HCT116 (cell line): ENCODE results near the gene RANBP1. TPM values are rescaled to one million over a fixed set of nuclear protein-coding genes. Genes with fewer than 3 reads are reported as not detected.

Source experiments
- ATAC-seq: fragments of 200-7000 bp; cut with Tn5 transposase; 2 replicates; pipeline ENCODE4 v1.9.1; 2020; ENCODE audit warnings: mild to moderate bottlenecking, moderate library complexity
- BruUV-seq: library from RNA; stranded (reverse); fragments of 400-500 nt; replicated peaks from 2 replicates; lab custom pipeline; 2021; lab: Mats Ljungman, UMichigan
- CTCF ChIA-PET: fragments of 300-600 bp; sonication (Branson Sonifier 250); formaldehyde crosslinking; loops from one replicate; lab custom pipeline; 2021; ENCODE audit warnings: antibody characterized with exemption; lab: Charles Lee
- POLR2A ChIA-PET: fragments of 300-600, 350-600 bp; sonication (Branson Sonifier 250); formaldehyde crosslinking; loops from one replicate; lab custom pipeline; 2021; ENCODE audit warnings: antibody characterized with exemption; lab: Charles Lee
- RAD21 ChIA-PET, 2 experiments: fragments of 300-600 bp; sonication (Branson Sonifier 250); formaldehyde crosslinking; loops; one replicate each; lab custom pipeline; 2023; ENCODE audit warnings: low total read pairs in 2 of 2; ENCODE audit not compliant: uncharacterized antibody in 2 of 2, unreplicated experiment in 2 of 2, low non-redundant PET in 1 of 2; lab: Charles Lee
- DNase-seq: peaks from one replicate; pipeline ENCODE4 v3.0.0-alpha.2; 2010; ENCODE audit warnings: low read depth, low spot score
- H2AFZ ChIP-seq: fragments of 200-600 bp; shearing (Covaris generic), sonication (generic); 2 replicates; pipeline ENCODE4 v1.6.1; 2017; ENCODE audit warnings: low read depth, mixed run types, mixed read lengths, antibody characterized with exemption, low read length; ENCODE audit not compliant: poor library complexity, severe bottlenecking
- H3K27ac ChIP-seq: 2 replicates; pipeline ENCODE4 v1.5.1; 2012; ENCODE audit warnings: low read depth, low read length
- H3K27me3 ChIP-seq: fragments of 200-600 bp; sonication (generic); 2 replicates; pipeline ENCODE4 v1.6.1; 2016; ENCODE audit warnings: mixed run types, low read length, mixed read lengths; ENCODE audit not compliant: insufficient read depth
- H3K36me3 ChIP-seq, 2 experiments: fragments of 200-500 bp in 1 of 2; fragments of 200-600 bp in 1 of 2; sonication (Bioruptor generic) in 1 of 2; sonication (generic) in 1 of 2; 2 replicates each; pipeline versions ENCODE4 v1.5.1 to v1.6.1; 2014 to 2016; ENCODE audit warnings: low read length in 2 of 2, inconsistent platforms in 1 of 2, mixed read lengths in 1 of 2, mixed run types in 1 of 2; ENCODE audit not compliant: insufficient read depth in 2 of 2, control insufficient read depth in 1 of 2
- H3K4me1 ChIP-seq, 2 experiments: fragments of 200-600 bp in 1 of 2; sonication (generic) in 1 of 2; 2 replicates each; pipeline versions ENCODE4 v1.5.1 to v1.6.1; 2012 to 2017; ENCODE audit warnings: low read length in 2 of 2, inconsistent platforms in 1 of 2, mild to moderate bottlenecking in 1 of 2, mixed read lengths in 1 of 2, mixed run types in 1 of 2, moderate library complexity in 1 of 2; ENCODE audit not compliant: insufficient read depth in 2 of 2, control insufficient read depth in 1 of 2
- H3K4me2 ChIP-seq: fragments of 200-600 bp; sonication (generic); 2 replicates; pipeline ENCODE4 v1.6.1; 2017; ENCODE audit warnings: mixed run types, low read length, mixed read lengths
- H3K4me3 ChIP-seq, 2 experiments: fragments of 200-600 bp in 1 of 2; sonication (generic) in 1 of 2; replicated peaks in 1 of 2; 2 replicates each; pipeline ENCODE4 v1.5.1; 2011 to 2016; ENCODE audit warnings: low read length in 2 of 2, control low read depth in 1 of 2, low read depth in 1 of 2, mild to moderate bottlenecking in 1 of 2, mixed read lengths in 1 of 2, mixed run types in 1 of 2
- H3K79me2 ChIP-seq: fragments of 200-600 bp; sonication (generic); 2 replicates; pipeline ENCODE4 v1.6.1; 2017; ENCODE audit warnings: mild to moderate bottlenecking, mixed run types, low read length, moderate library complexity, mixed read lengths; ENCODE audit not compliant: insufficient read depth
- H3K9ac ChIP-seq: fragments of 200-600 bp; sonication (generic); 2 replicates; pipeline ENCODE4 v1.6.1; 2016; ENCODE audit warnings: low read length, mixed read lengths
- H3K9me2 ChIP-seq: fragments of 200-600 bp; sonication (generic), shearing (Covaris generic); 2 replicates; pipeline ENCODE4 v1.6.1; 2017; ENCODE audit warnings: mixed run types, mild to moderate bottlenecking, moderate library complexity; ENCODE audit not compliant: insufficient read depth
- H3K9me3 ChIP-seq, 2 experiments: fragments of 200-500 bp in 1 of 2; fragments of 200-600 bp in 1 of 2; sonication (Bioruptor generic) in 1 of 2; sonication (generic) in 1 of 2; 2 replicates each; pipeline ENCODE4 v1.6.1; 2014 to 2017; ENCODE audit warnings: low read length in 2 of 2, mixed read lengths in 2 of 2, inconsistent platforms in 1 of 2, low read depth in 1 of 2, mild to moderate bottlenecking in 1 of 2, mixed run types in 1 of 2, moderate library complexity in 1 of 2; ENCODE audit not compliant: control insufficient read depth in 1 of 2, insufficient read depth in 1 of 2
- H4K20me1 ChIP-seq: fragments of 200-600 bp; sonication (generic), shearing (Covaris generic); 2 replicates; pipeline ENCODE4 v1.6.1; 2017; ENCODE audit warnings: mixed run types, mild to moderate bottlenecking, moderate library complexity; ENCODE audit not compliant: insufficient read depth
- CBX3 ChIP-seq: IDR thresholded peaks from 2 replicates; pipeline ENCODE4 v1.6.1; 2012; ENCODE audit warnings: low read depth
- CEBPB ChIP-seq: IDR thresholded peaks from 2 replicates; pipeline ENCODE4 v1.6.1; 2012; ENCODE audit warnings: low read depth
- ELF1 ChIP-seq: IDR thresholded peaks from 2 replicates; pipeline ENCODE4 v1.6.1; 2012; ENCODE audit warnings: low read depth, borderline replicate concordance
- EZH2 ChIP-seq: fragments of 200-600 bp; sonication (generic); IDR thresholded peaks from 2 replicates; pipeline ENCODE4 v1.6.1; 2017; ENCODE audit warnings: antibody characterized with exemption, mixed run types
- EZH2phosphoT487 ChIP-seq: fragments of 200-600 bp; IDR thresholded peaks from 2 replicates; pipeline ENCODE4 v1.6.1; 2018; ENCODE audit warnings: antibody characterized with exemption, borderline replicate concordance
- FOSL1 ChIP-seq: IDR thresholded peaks from 2 replicates; pipeline ENCODE4 v1.6.1; 2012; ENCODE audit warnings: low read depth
- JUND ChIP-seq: IDR thresholded peaks from 2 replicates; pipeline ENCODE4 v1.6.1; 2012
- MAX ChIP-seq: IDR thresholded peaks from 2 replicates; pipeline ENCODE4 v1.6.1; 2012
- POLR2A ChIP-seq: IDR thresholded peaks from 2 replicates; pipeline ENCODE4 v1.7.0; 2011; ENCODE audit warnings: borderline replicate concordance; ENCODE audit not compliant: insufficient read depth, insufficient read length; ENCODE audit errors: extremely low read depth
- POLR2AphosphoS5 ChIP-seq: IDR thresholded peaks from 2 replicates; pipeline ENCODE4 v1.6.1; 2011; ENCODE audit warnings: mild to moderate bottlenecking, low read depth, low read length, moderate library complexity
- RAD21 ChIP-seq: IDR thresholded peaks from 2 replicates; pipeline ENCODE4 v1.6.1; 2012; ENCODE audit warnings: low read depth, mild to moderate bottlenecking
- SIN3A ChIP-seq: IDR thresholded peaks from 2 replicates; pipeline ENCODE4 v1.6.1; 2012; ENCODE audit warnings: low read depth
- SRF ChIP-seq: IDR thresholded peaks from 2 replicates; pipeline ENCODE4 v1.6.1; 2012; ENCODE audit warnings: low read depth
- YY1 ChIP-seq: IDR thresholded peaks from 2 replicates; pipeline ENCODE4 v1.6.1; 2011; ENCODE audit warnings: low read length, low read depth, moderate library complexity, mild to moderate bottlenecking; ENCODE audit not compliant: insufficient replicate concordance; ENCODE audit errors: extremely low read depth
- ZFX ChIP-seq: fragments of 450-650 bp; IDR thresholded peaks from 2 replicates; pipeline ENCODE4 v1.6.1; 2017
- ZNF274 ChIP-seq: fragments of 200-500 bp; sonication (Bioruptor generic); IDR thresholded peaks from 2 replicates; pipeline ENCODE4 v1.6.1; 2014; ENCODE audit warnings: mild to moderate bottlenecking, low read depth, low read length, inconsistent platforms
- intact Hi-C: fragments of 100-400 bp; cut with micrococcal nuclease; formaldehyde crosslinking; loops from 2 replicates; pipeline ENCODE4 v1.10.0; 2022
- total RNA-seq: library from RNA; stranded (reverse); gene quantifications from one replicate; pipeline ENCODE4 v1.2.1, GENCODE V29; 2021; ENCODE audit not compliant: unreplicated experiment
- TF ChIP-seq, protein P1 (sequence below): IDR thresholded peaks from 2 replicates; pipeline ENCODE4 v1.6.1; 2012
- TF ChIP-seq, protein P2 (sequence below), 3 experiments: fragments of 200-600 bp in 1 of 3; sonication (generic) in 1 of 3; IDR thresholded peaks in 2 of 3; conservative IDR thresholded peaks in 1 of 3; 2 replicates each; pipeline ENCODE4 v1.5.1; 2012 to 2017; ENCODE audit warnings: low read depth in 2 of 3, low read length in 2 of 3, antibody characterized with exemption in 1 of 3, borderline replicate concordance in 1 of 3, control low read depth in 1 of 3, mild to moderate bottlenecking in 1 of 3, mixed read lengths in 1 of 3, mixed run types in 1 of 3, moderate library complexity in 1 of 3; ENCODE audit not compliant: insufficient read depth in 1 of 3
- TF ChIP-seq, protein P3 (sequence below): IDR thresholded peaks from 2 replicates; pipeline ENCODE4 v1.6.1; 2011; ENCODE audit warnings: mild to moderate bottlenecking, low read length, moderate library complexity; ENCODE audit not compliant: insufficient replicate concordance; ENCODE audit errors: extremely low read depth

The RANBP1 gene
- total RNA-seq, 1 experiment from 2014 or later: 351 TPM

GRCh38 chr22:20166703-20167102, 50.8 kb downstream of the RANBP1 start:
- H3K9ac ChIP-seq: no peak overlapping the region
- intact Hi-C loops: no loop called here
- BruUV-seq: no TSS peak
- TF ChIP-seq ZFX (no peak), ZNF274 (no peak), SRF (no peak), MAX (no peak), EZH2 (no peak), SIN3A (no peak), CEBPB (no peak), POLR2AphosphoS5 (no peak), CBX3 (no peak), EZH2phosphoT487 (no peak), ELF1 (no peak), POLR2A (no peak), JUND (no peak), RAD21 (no peak), FOSL1 (no peak), YY1 (no peak)
- TF ChIP-seq, protein P1, sequence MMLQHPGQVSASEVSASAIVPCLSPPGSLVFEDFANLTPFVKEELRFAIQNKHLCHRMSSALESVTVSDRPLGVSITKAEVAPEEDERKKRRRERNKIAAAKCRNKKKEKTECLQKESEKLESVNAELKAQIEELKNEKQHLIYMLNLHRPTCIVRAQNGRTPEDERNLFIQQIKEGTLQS: no peak
- TF ChIP-seq, protein P2, sequence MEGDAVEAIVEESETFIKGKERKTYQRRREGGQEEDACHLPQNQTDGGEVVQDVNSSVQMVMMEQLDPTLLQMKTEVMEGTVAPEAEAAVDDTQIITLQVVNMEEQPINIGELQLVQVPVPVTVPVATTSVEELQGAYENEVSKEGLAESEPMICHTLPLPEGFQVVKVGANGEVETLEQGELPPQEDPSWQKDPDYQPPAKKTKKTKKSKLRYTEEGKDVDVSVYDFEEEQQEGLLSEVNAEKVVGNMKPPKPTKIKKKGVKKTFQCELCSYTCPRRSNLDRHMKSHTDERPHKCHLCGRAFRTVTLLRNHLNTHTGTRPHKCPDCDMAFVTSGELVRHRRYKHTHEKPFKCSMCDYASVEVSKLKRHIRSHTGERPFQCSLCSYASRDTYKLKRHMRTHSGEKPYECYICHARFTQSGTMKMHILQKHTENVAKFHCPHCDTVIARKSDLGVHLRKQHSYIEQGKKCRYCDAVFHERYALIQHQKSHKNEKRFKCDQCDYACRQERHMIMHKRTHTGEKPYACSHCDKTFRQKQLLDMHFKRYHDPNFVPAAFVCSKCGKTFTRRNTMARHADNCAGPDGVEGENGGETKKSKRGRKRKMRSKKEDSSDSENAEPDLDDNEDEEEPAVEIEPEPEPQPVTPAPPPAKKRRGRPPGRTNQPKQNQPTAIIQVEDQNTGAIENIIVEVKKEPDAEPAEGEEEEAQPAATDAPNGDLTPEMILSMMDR (IDR thresholded peaks at IDR 0.05 in 2 of 3, conservative IDR thresholded peaks at IDR 0.05 in 1 of 3; ENCODE audit: borderline replicate concordance in 1 of 3, insufficient read depth in 1 of 3, low read depth in 2 of 3, low read length in 2 of 3): no peak
- TF ChIP-seq, protein P3, sequence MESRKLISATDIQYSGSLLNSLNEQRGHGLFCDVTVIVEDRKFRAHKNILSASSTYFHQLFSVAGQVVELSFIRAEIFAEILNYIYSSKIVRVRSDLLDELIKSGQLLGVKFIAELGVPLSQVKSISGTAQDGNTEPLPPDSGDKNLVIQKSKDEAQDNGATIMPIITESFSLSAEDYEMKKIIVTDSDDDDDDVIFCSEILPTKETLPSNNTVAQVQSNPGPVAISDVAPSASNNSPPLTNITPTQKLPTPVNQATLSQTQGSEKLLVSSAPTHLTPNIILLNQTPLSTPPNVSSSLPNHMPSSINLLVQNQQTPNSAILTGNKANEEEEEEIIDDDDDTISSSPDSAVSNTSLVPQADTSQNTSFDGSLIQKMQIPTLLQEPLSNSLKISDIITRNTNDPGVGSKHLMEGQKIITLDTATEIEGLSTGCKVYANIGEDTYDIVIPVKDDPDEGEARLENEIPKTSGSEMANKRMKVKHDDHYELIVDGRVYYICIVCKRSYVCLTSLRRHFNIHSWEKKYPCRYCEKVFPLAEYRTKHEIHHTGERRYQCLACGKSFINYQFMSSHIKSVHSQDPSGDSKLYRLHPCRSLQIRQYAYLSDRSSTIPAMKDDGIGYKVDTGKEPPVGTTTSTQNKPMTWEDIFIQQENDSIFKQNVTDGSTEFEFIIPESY: no peak
- no peak overlapping the region for H3K4me3 ChIP-seq
- no peak for ATAC-seq
- H3K79me2 ChIP-seq: no peaks in the 10 kb centered on the region
- H3K4me1 ChIP-seq: no peaks in the 10 kb centered on the region
- H3K9me3 ChIP-seq: no peaks in the 10 kb centered on the region
- H3K36me3 ChIP-seq: no peaks in the 10 kb centered on the region
- CTCF ChIA-PET: interaction anchor here (1.4 kb wide), 1 partner anchor 12 kb away, joined by 3 read pairs; no protein-coding TSS in a partner anchor
- no peaks in the 10 kb centered on the region for H4K20me1 ChIP-seq
- RAD21 ChIA-PET: no interaction called here
- H2AFZ ChIP-seq: no peak overlapping the region
- no peak overlapping the region for H3K4me2 ChIP-seq
- no peaks in the 10 kb centered on the region for H3K9me2 ChIP-seq
- no peak for DNase-seq
- no peaks in the 10 kb centered on the region for H3K27me3 ChIP-seq
- no peak overlapping the region for H3K27ac ChIP-seq
- POLR2A ChIA-PET: no interaction called here
